Stimulated activated CD8-positive, alpha-beta memory T cell treated with anti-CD3 and anti-CD28 coated beads, Interleukin-15, amount 100 ng/mL, for 48 hours (primary cell): ENCODE measurements around the gene ZNF124.
"Not testable (repeated sequence)": the region's sequence is repeated elsewhere in the genome, so short reads cannot be mapped to it uniquely, and the experiment has no call there.

Source experiments
- DNase-seq, 2 donors: peaks; one replicate each; pipeline ENCODE4 v3.0.0-alpha.2; 2020; ENCODE audit warnings: low read depth in 2 of 2

The ZNF124 gene

GRCh38 chr1:247172996-247173395 is 1.2 kb upstream of the ZNF124 start:
- DNase-seq = no peak

- DNase-seq = not testable (repeated sequence)
These were observed 377 bp downstream of the ZNF124 start for GRCh38 chr1:247171443-247171842.

GRCh38 chr1:247165674-247166073 is 6.1 kb downstream of the ZNF124 start:
- DNase-seq = no peak

GRCh38 chr1:247164694-247165093 is 7.1 kb downstream of the ZNF124 start:
- DNase-seq = no peak

- no peak for DNase-seq
These were observed 15.0 kb downstream of the ZNF124 start for GRCh38 chr1:247156787-247157232.

- no peak for DNase-seq
These were observed 24.0 kb downstream of the ZNF124 start for GRCh38 chr1:247147781-247148180.

- not testable (repeated sequence) for DNase-seq
These were observed 24.7 kb downstream of the ZNF124 start for GRCh38 chr1:247147120-247147519.

- no peak for DNase-seq
These were observed 25.1 kb downstream of the ZNF124 start for GRCh38 chr1:247146671-247147070.

- DNase-seq = no peak
These were observed 26.5 kb downstream of the ZNF124 start for GRCh38 chr1:247145279-247145678.

- not testable (repeated sequence) for DNase-seq
These were observed 32.3 kb downstream of the ZNF124 start for GRCh38 chr1:247139557-247139956.

- DNase-seq = no peak
These were observed 40.6 kb downstream of the ZNF124 start for GRCh38 chr1:247131236-247131635.

- DNase-seq = not testable (repeated sequence)
These were observed 44.1 kb downstream of the ZNF124 start for GRCh38 chr1:247127519-247128282.

GRCh38 chr1:247126601-247127000 is 45.2 kb downstream of the ZNF124 start:
- DNase-seq = not testable (repeated sequence)

GRCh38 chr1:247126166-247126565 is 45.7 kb downstream of the ZNF124 start:
- DNase-seq = not testable (repeated sequence)

- no peak for DNase-seq
These were observed 50.4 kb downstream of the ZNF124 start for GRCh38 chr1:247121382-247121781.

GRCh38 chr1:247120408-247120668 is 51.5 kb downstream of the ZNF124 start:
- DNase-seq = not testable (repeated sequence)

GRCh38 chr1:247119600-247120407 is 52.0 kb downstream of the ZNF124 start:
- no peak for DNase-seq

GRCh38 chr1:247118946-247119446 is 52.8 kb downstream of the ZNF124 start:
- peak in 1 of 2 donors; percentile 44 for DNase-seq

GRCh38 chr1:247115545-247115944 is 56.3 kb downstream of the ZNF124 start:
- DNase-seq = no peak

- DNase-seq = no peak
These were observed 56.7 kb downstream of the ZNF124 start for GRCh38 chr1:247115141-247115510.

- no peak for DNase-seq
These were observed 57.3 kb downstream of the ZNF124 start for GRCh38 chr1:247114351-247115140.

- DNase-seq = no peak
These were observed 58.0 kb downstream of the ZNF124 start for GRCh38 chr1:247113733-247114271.
